ENCODE data around the gene TMED8.

Gene TMED8

DNA sequence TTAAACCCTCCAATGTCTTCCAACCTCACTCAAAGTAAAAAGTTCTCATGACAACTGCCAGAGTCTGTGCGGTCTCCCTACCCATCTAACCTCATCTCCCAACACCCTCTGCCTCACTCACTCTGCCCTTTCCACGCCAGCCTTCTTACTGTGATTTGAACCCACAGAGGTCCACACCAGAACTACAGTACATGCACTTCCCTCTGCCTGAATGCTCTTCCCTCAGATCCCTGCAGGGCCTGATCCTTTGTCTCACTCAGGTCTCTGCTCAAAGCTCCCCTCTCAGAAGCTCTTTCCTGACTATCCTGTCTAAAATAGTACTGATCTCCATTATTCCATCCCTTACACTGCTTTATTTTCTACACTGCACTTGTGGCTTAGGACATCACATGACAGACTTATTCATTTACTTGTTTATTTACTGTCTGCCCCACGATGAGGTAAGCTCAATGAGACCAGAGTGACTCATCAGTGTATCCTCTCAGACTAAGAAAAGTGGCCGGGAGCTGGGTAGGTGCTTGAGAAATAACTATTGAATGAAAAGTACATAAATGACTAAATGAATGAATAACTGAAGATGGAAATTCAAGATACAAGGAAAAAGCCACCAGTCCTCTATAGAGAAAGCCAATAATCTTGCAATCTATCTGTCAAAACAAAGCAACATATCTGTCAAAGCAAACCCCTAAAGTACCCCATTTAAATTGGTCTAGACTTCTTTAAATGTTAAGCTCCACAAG lies 73.3 kb downstream of the TMED8 start:
- peak; percentile 56 for DNase-seq (ENCODE audit: extremely low read depth, low read depth)
- no peak overlapping the region for H3K4me3 ChIP-seq (replicated peaks; ENCODE audit: low read depth, low read length)
- TF ChIP-seq CTCF (IDR thresholded peaks at IDR 0.05; ENCODE audit: low read depth, low read length, missing control alignments) = no peak

DNA sequence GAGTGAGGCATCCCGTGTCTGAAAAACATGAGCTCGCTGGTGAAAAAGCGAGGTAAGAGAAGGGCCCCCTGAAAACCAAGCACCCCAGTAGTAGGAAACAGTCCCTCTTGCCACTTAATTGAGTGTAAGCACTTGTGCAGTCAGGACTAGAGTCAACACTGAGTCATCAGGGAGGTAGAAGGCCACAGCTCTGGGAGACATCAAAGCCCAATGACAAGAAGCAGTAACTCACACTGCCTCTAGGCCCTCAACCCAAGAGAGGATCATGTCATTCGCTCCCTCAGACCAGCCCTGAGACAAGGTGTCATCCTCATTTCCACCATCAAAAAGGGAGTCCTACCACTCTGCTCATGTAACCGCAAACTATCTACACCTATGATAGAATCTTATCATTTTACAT lies 74.0 kb downstream of the TMED8 start:
- no peak for DNase-seq (ENCODE audit: extremely low read depth, low read depth)
- no peak for TF ChIP-seq CTCF (IDR thresholded peaks at IDR 0.05; ENCODE audit: low read depth, low read length, missing control alignments)
- no peak overlapping the region for H3K4me3 ChIP-seq (replicated peaks; ENCODE audit: low read depth, low read length)

DNA sequence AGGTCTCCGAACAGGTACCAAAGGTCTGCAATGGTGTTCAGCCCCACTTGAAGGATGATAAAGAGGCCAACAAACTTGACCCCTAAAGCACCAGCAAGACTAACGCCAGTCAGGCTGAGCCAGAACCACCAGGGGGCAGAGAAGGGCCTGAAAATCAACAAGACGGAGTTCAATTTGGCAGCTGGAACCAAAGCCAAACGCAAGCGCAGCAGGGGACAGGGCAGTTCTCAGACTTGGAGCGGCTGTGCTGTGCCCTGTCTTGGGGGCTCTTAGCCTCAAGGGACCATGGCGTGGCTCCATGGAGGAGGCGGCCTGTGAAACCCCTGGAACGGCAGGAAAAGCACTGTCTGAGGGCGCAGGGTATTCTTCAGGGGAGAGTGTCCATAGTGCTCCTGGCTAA lies 75.8 kb downstream of the TMED8 start:
- TF ChIP-seq CTCF (IDR thresholded peaks at IDR 0.05; ENCODE audit: low read depth, low read length, missing control alignments) = peak; percentile 94
- no peak for DNase-seq (ENCODE audit: extremely low read depth, low read depth)
- no peak overlapping the region for H3K4me3 ChIP-seq (replicated peaks; ENCODE audit: low read depth, low read length)

- no peak for TF ChIP-seq CTCF (IDR thresholded peaks at IDR 0.05; ENCODE audit: low read depth, low read length, missing control alignments)
- no peak for DNase-seq (ENCODE audit: extremely low read depth, low read depth)
- no peak overlapping the region for H3K4me3 ChIP-seq (replicated peaks; ENCODE audit: low read depth, low read length)
These were observed 77.1 kb downstream of the TMED8 start for GRCh38 chr14:77299771-77300170.

GRCh38 chr14:77296906-77297305 lies 80.0 kb downstream of the TMED8 start:
- DNase-seq (ENCODE audit: extremely low read depth, low read depth) = no peak
- no peak overlapping the region for H3K4me3 ChIP-seq (replicated peaks; ENCODE audit: low read depth, low read length)
- TF ChIP-seq CTCF (IDR thresholded peaks at IDR 0.05; ENCODE audit: low read depth, low read length, missing control alignments) = no peak

GRCh38 chr14:77296155-77296554 lies 80.7 kb downstream of the TMED8 start:
- TF ChIP-seq CTCF (IDR thresholded peaks at IDR 0.05; ENCODE audit: low read depth, low read length, missing control alignments) = no peak
- DNase-seq (ENCODE audit: extremely low read depth, low read depth) = no peak
- no peak overlapping the region for H3K4me3 ChIP-seq (replicated peaks; ENCODE audit: low read depth, low read length)

- H3K4me3 ChIP-seq (replicated peaks; ENCODE audit: low read depth, low read length) = no peak overlapping the region
- TF ChIP-seq CTCF (IDR thresholded peaks at IDR 0.05; ENCODE audit: low read depth, low read length, missing control alignments) = peak; percentile 5
- DNase-seq (ENCODE audit: extremely low read depth, low read depth) = no peak
These were observed 86.2 kb downstream of the TMED8 start for GRCh38 chr14:77290705-77291104.

Measured in HFF-Myc (cell line).